ENCODE results near the gene NUAK2. TPM values are rescaled to one million over a fixed set of nuclear protein-coding genes. Genes with fewer than 3 reads are reported as not detected.

The NUAK2 gene
- total and polyA plus RNA-seq, 2 donors (not counting 3 experiments of a cell fraction or from before 2014, with no cell fraction given) = 1.8 to 2.5 TPM

GRCh38 chr1:205287076-205287475, 34.5 kb downstream of the NUAK2 start:
- DNase-seq (ENCODE audit: low read depth, low spot score) = no peak
- ChIA-PET CTCF (interaction anchor here (1.7 to 3.3 kb wide), 2 partner anchors 13 to 37 kb away, joined by 14 to 21 read pairs; no protein-coding TSS in a partner anchor), POLR2A (no interaction called here)
- Histone ChIP-seq H4K20me1 (replicated peaks; ENCODE audit: control insufficient read depth, extremely low read depth, insufficient read depth, low read length) (no peaks in the 10 kb centered on the region), H3K27me3 (ENCODE audit: control insufficient read depth in 2 of 2, insufficient read depth in 2 of 2, low read length in 2 of 2) (no peaks in the 10 kb centered on the region), H3K9ac (replicated peaks; ENCODE audit: extremely low read depth, insufficient read depth, low read length) (no peak overlapping the region), H3K4me2 (ENCODE audit: insufficient read depth, low read length) (no peak overlapping the region), H3K4me3 (replicated peaks in 1 of 3; ENCODE audit: insufficient read depth in 1 of 3, low read depth in 1 of 3, low read length in 3 of 3) (no peak overlapping the region), H3K9me3 (replicated peaks; ENCODE audit: control insufficient read depth, insufficient read depth, low read length) (no peaks in the 10 kb centered on the region), H3K36me3 (ENCODE audit: control insufficient read depth in 2 of 2, extremely low read depth in 1 of 2, insufficient read depth in 2 of 2, low read length in 2 of 2) (no peaks in the 10 kb centered on the region), H2AFZ (ENCODE audit: low read depth, low read length) (no peak overlapping the region), H3K4me1 (ENCODE audit: control insufficient read depth, extremely low read depth, insufficient read depth, low read length) (peaks cover 34% of the 10 kb centered on the region), H3K9me1 (replicated peaks; ENCODE audit: control insufficient read depth, extremely low read depth, insufficient read depth, low read length) (no peaks in the 10 kb centered on the region), H3K27ac (ENCODE audit: insufficient read depth, low read depth, low read length) (no peak overlapping the region), H3K79me2 (ENCODE audit: control insufficient read depth, insufficient read depth, low read length) (no peaks in the 10 kb centered on the region)
- no TSS peak for BruUV-seq (replicated peaks)
- intact Hi-C loops (cut with micrococcal nuclease) (no loop called here), dilution Hi-C loops (cut with MboI; ENCODE audit: extremely low pct_ligation_motif_present, low sequenced_read_pairs) (no loop called here)
- FAIRE-seq = no peak
- TF ChIP-seq FOS (IDR thresholded peaks at IDR 0.05; ENCODE audit: borderline replicate concordance, insufficient read depth, low read length) = no peak
- no peak for TF ChIP-seq POLR2AphosphoS5 (IDR thresholded peaks at IDR 0.05; ENCODE audit: insufficient read depth, low read depth, low read length)
- TF ChIP-seq CTCF (IDR thresholded peaks at IDR 0.05; ENCODE audit: extremely low read depth in 1 of 2, insufficient read depth in 1 of 2, low read depth in 1 of 2, low read length in 2 of 2) = no peak
- TF ChIP-seq MYC (IDR thresholded peaks at IDR 0.05; ENCODE audit: low read depth, low read length) = no peak
- TF ChIP-seq POLR2A (IDR thresholded peaks at IDR 0.05; ENCODE audit: low read depth, low read length) = no peak
- no peak for TF ChIP-seq EZH2 (IDR thresholded peaks at IDR 0.05; ENCODE audit: borderline replicate concordance, low read depth, low read length, severe bottlenecking)
